HG03378 (cell line): ENCODE results near the gene PBXIP1.
"Not testable (repeated sequence)": the region's sequence is repeated elsewhere in the genome, so short reads cannot be mapped to it uniquely, and the experiment has no call there.

Experiments
- ATAC-seq: cut with Tn5 transposase; IDR thresholded peaks from one replicate; pipeline ENCODE4 v1.9.1; 2021; ENCODE audit warnings: mild to moderate bottlenecking, moderate library complexity; ENCODE audit not compliant: unreplicated experiment

Gene PBXIP1

DNA sequence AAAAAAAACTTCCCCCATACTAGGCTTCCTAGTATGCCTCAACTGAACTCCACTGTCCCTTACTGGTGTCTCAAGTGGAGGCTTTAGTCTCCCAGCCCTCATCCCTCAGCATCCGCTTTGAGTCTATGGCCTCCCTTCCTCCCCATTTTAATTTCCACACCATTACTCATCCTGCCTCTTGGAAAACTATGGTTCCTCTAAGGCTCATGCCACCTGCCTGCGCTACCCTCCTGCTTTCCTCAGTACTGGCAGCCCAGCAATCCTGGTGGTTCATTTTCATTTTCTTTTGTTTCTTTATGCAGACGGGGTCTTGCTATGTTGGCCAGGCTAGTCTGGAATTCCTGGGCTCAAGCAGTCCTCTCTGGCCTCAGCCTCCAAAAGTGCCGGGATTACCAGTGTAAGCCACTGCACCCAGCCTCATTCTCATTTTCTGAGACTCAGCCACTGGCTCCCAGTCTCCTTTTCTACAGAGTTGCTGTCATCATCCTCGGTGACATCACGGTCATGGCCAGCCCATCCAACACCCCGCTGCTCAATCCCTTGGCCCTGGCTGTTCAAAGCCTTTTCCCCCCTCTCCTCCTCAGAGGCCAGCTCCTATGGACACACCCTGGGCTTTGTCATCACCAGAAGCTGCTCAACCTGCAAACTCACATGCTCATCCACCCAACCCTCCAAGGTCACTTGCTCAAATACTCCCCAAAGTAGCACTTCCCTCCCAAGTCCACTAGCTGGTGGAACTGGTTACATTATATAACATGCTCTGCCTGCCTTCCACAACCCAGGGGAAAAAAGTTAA is 17.1 kb downstream of the PBXIP1 start:
- ATAC-seq, result no peak

DNA sequence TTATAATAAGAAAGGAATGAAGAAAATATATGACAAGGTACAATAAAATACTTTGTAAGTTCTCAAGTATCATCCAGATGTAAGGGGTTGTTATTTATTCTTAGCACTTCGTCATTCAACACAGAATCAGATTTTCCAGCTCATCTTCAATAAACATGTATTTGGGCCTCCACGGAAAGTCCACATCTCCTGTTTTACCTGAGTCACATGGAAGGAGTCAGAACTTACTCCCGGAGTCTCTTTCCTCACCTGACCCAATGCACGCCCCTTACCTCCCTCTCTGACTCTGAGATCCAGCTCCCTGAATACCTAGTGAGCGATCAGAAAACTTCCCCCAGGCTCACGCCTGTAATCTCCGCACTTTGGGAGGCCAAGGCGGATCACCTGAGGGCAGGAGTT is 17.9 kb downstream of the PBXIP1 start:
- no peak for ATAC-seq

DNA sequence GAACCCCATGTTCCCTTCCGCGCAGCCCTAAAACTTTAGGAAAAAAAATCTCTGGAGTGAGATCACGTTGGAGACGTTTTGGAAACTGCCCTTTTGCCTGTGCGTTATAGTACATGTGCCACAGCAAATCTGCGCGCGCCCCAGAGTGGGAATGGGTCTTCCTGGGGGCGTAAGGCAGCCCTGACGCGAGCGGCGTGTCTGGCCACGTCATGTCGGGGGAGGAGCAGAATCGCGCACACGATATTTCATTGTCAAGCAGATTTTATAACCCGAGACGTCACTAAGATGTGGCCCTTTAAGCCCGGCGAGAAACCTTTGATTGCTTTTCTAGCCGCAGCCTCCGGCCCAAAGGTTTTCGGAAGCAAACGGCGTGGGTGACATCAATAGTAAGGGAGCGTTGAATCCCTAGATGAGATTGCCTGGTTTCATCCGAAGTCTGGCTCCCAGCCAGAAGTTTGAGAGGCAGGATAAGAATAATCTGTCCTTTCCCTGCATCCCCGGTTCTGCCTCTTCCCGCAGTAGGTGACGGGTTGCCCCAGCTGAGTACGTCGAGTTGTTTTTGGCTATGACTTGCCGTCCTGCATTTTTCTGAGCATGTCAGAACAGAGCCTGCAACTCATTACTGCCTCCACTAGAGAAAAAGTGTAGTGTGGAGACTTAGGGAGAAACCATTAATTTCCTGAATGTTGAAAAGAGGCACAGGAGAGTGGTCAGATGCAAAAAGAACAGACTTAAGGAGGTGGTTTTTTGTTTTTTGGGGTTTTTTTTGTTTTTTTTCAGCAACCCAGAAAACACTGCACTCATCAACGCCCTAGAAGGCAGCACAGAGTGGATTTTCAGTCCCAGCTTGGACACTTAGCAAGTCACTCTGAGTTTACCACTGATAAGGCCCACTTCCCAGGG is 18.6 kb downstream of the PBXIP1 start:
- peak; percentile 41 for ATAC-seq

DNA sequence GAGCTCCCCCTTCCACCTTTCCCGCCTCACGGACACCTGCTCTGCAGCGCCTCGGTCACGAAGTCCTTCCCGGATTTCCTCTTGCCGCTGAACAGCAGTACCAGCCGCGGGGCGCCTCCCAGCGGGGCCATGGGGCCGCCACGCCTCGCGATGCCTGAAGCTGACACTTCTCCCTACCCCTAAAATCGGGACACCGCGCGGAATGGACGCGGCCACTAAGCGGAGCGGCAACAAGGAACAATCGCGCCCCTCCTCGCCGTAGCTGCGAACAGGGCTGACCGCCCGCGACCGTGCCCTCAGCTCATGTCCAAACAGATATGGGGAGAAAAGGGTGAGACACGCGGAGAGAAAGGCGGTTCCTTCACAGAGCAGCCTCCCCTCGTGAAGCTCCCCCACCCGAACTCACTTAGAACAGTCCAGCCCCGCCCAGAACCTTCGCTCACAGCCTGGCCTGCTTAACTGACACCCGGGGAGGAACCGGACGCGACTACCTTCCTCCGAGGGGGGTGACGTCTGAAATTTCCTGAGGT is 19.3 kb downstream of the PBXIP1 start, which contains the start of gene PMVK:
PMVK (minus strand) TSS at position 165 of the 530 bp plus-strand sequence; CDS start at position 131, 34 bp downstream.
- peak; percentile 47 for ATAC-seq

DNA sequence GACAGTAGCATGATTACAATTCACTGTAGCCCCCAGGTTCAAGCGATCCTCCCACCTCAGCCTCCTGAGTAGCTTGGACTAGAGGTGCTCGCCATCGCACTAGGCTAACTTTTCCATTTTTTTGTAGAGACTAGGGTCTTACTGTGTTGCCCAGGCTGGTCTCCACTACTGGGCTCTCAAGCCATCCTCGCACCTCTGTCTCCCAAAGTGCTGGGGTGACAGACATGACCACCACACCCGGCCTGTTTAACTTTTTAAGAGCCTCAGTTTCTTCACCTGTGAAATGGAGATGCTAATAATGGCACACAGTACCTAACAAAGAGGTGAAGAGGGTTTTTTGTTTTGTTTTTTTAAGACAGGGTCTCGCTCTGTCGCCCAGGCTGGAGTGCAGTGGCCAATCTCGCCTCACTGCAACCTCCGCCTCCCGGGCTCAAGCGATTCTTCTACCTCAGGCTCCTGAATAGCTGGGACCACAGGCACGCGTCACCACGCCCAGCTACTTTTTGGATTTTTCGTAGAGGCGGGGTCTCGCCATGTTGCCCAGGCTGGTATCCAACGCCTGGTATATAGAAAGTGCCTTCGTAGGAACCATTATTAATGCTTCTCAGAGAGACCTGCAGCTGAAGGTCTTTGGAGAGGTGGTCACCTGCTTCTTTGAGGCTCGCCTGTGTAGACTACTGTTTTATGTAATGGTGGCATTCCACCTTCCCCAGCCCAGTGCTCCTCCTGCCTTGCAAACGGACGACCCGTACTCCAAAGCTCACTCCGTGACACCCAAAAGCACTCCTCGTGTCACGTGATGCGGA is 19.9 kb downstream of the PBXIP1 start:
- no peak for ATAC-seq

- ATAC-seq, result no peak
Observed at GRCh38 chr1:154934358-154934948, 21.4 kb downstream of the PBXIP1 start.

GRCh38 chr1:154931940-154932487 is 23.9 kb downstream of the PBXIP1 start:
- ATAC-seq, result no peak

DNA sequence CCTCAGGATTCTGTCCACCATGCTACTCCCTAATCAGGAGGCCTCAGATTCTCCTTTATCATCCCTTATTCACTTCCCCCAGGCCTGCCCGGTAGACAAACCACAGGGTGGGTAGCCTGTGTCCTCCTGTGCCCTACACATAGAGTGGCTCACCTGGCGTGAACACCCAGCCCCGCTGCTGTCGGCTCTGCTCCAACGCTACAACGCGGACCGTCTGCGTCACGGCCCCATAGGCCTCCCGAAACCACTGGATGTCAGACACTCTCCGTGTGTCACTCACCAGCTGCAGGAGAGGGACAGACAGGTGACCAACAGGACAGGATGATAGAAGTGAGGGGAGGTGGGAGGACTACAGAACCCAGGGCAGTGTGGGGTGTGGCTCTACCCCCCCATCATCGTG is 29.7 kb downstream of the PBXIP1 start:
- no peak for ATAC-seq

- ATAC-seq, result no peak
Observed at GRCh38 chr1:154925335-154926170, 30.3 kb downstream of the PBXIP1 start.

GRCh38 chr1:154923695-154924094 is 32.2 kb downstream of the PBXIP1 start:
- ATAC-seq, result no peak

- ATAC-seq, result no peak
Observed at GRCh38 chr1:154913273-154913672, 42.6 kb downstream of the PBXIP1 start.

DNA sequence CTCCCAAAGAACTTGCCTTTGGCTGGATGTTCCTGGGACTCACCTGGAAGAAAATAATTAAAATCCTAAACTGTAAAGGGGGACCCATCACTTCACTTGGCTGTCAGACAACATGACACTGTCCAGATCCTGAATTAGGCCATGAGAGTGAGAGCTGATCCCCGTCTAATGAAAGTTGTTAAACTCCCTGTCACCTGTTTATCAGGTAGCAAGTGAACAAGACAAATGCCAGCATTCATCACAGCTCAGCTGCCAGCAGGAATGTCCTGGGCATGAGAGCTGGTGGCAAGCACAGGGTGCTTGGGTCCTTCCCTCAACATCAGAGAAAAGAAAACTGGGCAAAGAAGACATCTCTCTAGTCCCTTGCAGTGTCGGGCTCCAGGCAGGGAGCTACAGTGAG is 43.1 kb downstream of the PBXIP1 start:
- ATAC-seq, result no peak

DNA sequence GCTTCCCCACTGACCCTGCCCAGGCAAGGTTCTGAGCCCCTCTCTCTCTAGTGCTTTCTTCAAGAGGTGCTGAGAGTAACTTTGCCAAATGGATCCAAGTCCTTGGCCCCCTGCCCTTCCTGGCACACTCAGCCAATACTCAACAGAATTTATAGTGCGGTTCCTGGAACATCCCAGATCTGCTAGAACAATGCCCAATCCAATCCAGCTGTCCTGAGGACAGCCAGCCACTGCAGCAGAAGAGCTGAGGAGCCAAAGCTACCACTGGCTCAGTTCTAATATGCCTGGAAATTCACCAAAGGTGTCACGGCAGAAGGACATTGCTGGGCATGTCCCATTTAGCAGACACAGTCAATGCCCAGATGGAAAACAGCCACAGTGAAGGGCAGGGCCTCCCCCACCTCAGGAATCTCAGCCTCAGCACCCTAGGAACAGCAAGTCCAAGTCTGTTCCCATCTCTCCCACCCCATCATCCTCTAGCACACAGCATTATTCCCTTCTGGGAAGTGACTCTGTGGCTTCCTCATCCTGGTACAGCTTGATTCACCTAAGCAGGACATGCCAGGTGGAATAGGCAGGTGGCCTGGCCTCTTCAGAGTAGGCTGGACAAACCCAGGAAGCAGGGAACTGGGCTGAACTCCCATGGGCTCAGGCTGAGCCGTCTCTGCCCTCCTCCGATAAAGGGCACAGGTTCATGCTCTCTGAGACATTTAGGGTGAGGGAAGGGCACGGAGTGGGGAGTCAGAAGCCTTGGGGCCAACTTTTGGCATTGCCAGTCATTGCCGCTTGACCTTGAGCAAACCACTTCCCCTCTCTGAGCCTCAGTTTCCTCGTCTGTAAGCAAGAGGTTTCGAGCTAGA is 44.0 kb downstream of the PBXIP1 start:
- ATAC-seq, result no peak

DNA sequence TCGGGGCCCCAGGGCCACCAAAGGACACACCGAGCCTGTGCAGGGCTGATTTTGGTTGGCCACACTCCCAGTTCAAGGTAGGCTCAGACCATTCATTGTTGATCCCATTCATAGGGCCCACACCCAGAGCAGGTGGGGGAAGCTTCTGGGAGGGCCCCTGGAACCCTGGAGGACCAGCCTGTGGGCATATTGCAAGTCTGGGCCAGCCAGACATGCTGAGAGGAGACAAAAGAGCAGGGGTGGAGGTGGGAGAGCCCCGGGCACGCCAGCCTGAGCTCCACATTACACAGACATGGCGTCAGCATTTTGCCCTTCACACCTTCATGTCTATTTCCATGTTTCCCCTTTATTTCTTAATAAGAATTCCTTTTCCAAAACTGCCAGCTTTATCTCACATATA is 45.0 kb downstream of the PBXIP1 start:
- no peak for ATAC-seq

- ATAC-seq, result no peak
Observed at GRCh38 chr1:154908937-154909336, 47.0 kb downstream of the PBXIP1 start.

GRCh38 chr1:154908129-154908528 is 47.8 kb downstream of the PBXIP1 start:
- ATAC-seq, result not testable (repeated sequence)

DNA sequence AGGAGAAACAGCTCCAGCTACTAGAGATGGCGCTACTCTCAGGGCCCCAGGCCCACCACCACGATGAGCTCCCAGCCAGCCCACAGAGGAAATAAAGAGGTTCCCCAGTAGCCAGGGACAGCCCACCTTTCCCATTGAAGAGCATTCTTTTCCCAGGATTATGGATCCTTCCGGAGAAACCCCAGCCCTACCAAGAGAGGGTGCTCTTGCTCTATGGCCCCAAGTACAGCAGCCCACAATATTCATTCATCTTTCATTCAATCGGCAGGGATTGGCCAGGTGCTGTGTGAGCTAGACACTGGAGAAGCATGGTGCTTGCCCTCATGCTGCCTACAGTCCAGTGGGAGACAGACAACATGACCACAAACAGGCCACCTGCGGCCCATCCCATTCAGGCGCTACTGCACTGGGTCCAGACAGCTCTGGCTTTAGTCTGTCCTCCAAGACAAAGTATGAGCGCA is 49.2 kb downstream of the PBXIP1 start:
- ATAC-seq, result no peak

GRCh38 chr1:154902938-154903566 is 52.8 kb downstream of the PBXIP1 start:
- ATAC-seq, result no peak
